ENCODE results near the gene PDE4D.
"Not testable (repeated sequence)": the region's sequence is repeated elsewhere in the genome, so short reads cannot be mapped to it uniquely, and the experiment has no call there.

PDE4D gene

GRCh38 chr5:59003124-59003523 lies 890.4 kb downstream of the PDE4D start:
- DNase-seq (ENCODE audit: low spot score), result no peak

GRCh38 chr5:59002162-59002825 lies 891.2 kb downstream of the PDE4D start:
- no peak for DNase-seq (ENCODE audit: low spot score)

GRCh38 chr5:59001716-59002115 lies 891.8 kb downstream of the PDE4D start:
- no peak for DNase-seq (ENCODE audit: low spot score)

GRCh38 chr5:59001154-59001553 lies 892.4 kb downstream of the PDE4D start:
- DNase-seq (ENCODE audit: low spot score), result no peak

GRCh38 chr5:59000211-59000610 lies 893.3 kb downstream of the PDE4D start:
- DNase-seq (ENCODE audit: low spot score), result peak; percentile 84

GRCh38 chr5:58999804-59000203 lies 893.7 kb downstream of the PDE4D start:
- DNase-seq (ENCODE audit: low spot score), result peak; percentile 79

- DNase-seq (ENCODE audit: low spot score), result no peak
Observed at GRCh38 chr5:58998544-58998943, 895.0 kb downstream of the PDE4D start.

- not testable (repeated sequence) for DNase-seq (ENCODE audit: low spot score)
Observed at GRCh38 chr5:58995779-58996178, 897.7 kb downstream of the PDE4D start.

GRCh38 chr5:58993461-58993860 lies 900.1 kb downstream of the PDE4D start:
- DNase-seq (ENCODE audit: low spot score), result no peak

GRCh38 chr5:58988938-58989337 lies 904.6 kb downstream of the PDE4D start:
- no peak for DNase-seq (ENCODE audit: low spot score)

- DNase-seq (ENCODE audit: low spot score), result no peak
Observed at GRCh38 chr5:58987193-58987592, 906.3 kb downstream of the PDE4D start.

GRCh38 chr5:58986281-58986680 lies 907.2 kb downstream of the PDE4D start:
- no peak for DNase-seq (ENCODE audit: low spot score)

- no peak for DNase-seq (ENCODE audit: low spot score)
Observed at GRCh38 chr5:58985759-58986158, 907.8 kb downstream of the PDE4D start.

GRCh38 chr5:58985311-58985710 lies 908.2 kb downstream of the PDE4D start:
- DNase-seq (ENCODE audit: low spot score), result no peak

- DNase-seq (ENCODE audit: low spot score), result no peak
Observed at GRCh38 chr5:58983526-58984452, 909.7 kb downstream of the PDE4D start.

GRCh38 chr5:58980890-58981289 lies 912.6 kb downstream of the PDE4D start:
- no peak for DNase-seq (ENCODE audit: low spot score)

- DNase-seq (ENCODE audit: low spot score), result no peak
Observed at GRCh38 chr5:58979090-58979489, 914.4 kb downstream of the PDE4D start.

GRCh38 chr5:58974601-58975000 lies 918.9 kb downstream of the PDE4D start:
- DNase-seq (ENCODE audit: low spot score), result no peak

GRCh38 chr5:58974083-58974482 lies 919.4 kb downstream of the PDE4D start:
- no peak for DNase-seq (ENCODE audit: low spot score)

GRCh38 chr5:58972301-58972700 lies 921.2 kb downstream of the PDE4D start:
- no peak for DNase-seq (ENCODE audit: low spot score)

GRCh38 chr5:58970766-58971165 lies 922.8 kb downstream of the PDE4D start:
- DNase-seq (ENCODE audit: low spot score), result no peak

GRCh38 chr5:58969795-58970194 lies 923.7 kb downstream of the PDE4D start:
- DNase-seq (ENCODE audit: low spot score), result no peak

GRCh38 chr5:58969253-58969652 lies 924.3 kb downstream of the PDE4D start:
- DNase-seq (ENCODE audit: low spot score), result no peak
